Kidney epithelial cell (primary cell): ENCODE data around the gene ESYT3. TPM values are rescaled to one million over a fixed set of nuclear protein-coding genes. Genes with fewer than 3 reads are reported as not detected.

Source experiments
- DNase-seq: peaks from one replicate; pipeline ENCODE4 v3.0.0-alpha.2; 2010; ENCODE audit warnings: low read depth
- H3K27me3 ChIP-seq: 2 replicates; pipeline ENCODE4 v1.6.0; 2011; ENCODE audit warnings: low read length; ENCODE audit not compliant: control insufficient read depth, insufficient read depth
- H3K36me3 ChIP-seq: 2 replicates; pipeline ENCODE4 v1.5.1; 2011; ENCODE audit warnings: low read length; ENCODE audit not compliant: control insufficient read depth, insufficient read depth
- H3K4me3 ChIP-seq: 2 replicates; pipeline ENCODE4 v1.5.1; 2011; ENCODE audit warnings: low read depth, mild to moderate bottlenecking, control low read depth, low read length
- CTCF ChIP-seq: IDR thresholded peaks from 2 replicates; pipeline ENCODE4 v1.5.1; 2011; ENCODE audit warnings: mild to moderate bottlenecking, moderate library complexity, low read length, control low read depth, inconsistent platforms; ENCODE audit not compliant: insufficient read depth, poor library complexity, severe bottlenecking
- total RNA-seq: library from RNA; depleted of rRNA; stranded (reverse); fragments of >200 nt; gene quantifications from 2 replicates; pipeline ENCODE4 v1.2.3, GENCODE V29; 2015

Gene ESYT3
- total RNA-seq, 1 donor from 2014 or later: 1.9 TPM

- no peak for TF ChIP-seq CTCF
- DNase-seq: no peak
- Histone ChIP-seq H3K4me3 (no peak overlapping the region), H3K27me3 (no peaks in the 10 kb centered on the region), H3K36me3 (no peaks in the 10 kb centered on the region)
These were observed 40.3 kb upstream of the ESYT3 start for GRCh38 chr3:138394156-138394555.

DNA sequence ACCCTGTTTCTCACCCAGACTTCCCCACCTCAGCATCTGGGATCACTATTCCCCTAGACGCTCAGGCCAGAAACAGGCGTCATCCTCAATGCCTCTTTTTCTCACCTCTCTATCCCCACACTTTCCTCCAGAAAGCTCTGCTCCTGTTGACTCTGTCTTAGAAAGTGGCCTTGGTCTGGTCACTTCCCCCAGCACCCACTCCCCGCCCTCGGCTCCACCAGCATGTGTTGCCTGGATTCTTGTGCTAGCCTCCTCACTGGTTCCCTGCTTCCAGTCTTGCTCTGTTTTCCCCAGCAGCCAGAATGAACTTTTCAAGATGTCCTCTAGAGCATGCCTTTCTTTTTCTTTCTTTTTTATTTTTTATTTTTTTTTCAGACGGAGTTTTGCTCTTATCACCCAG, 39.7 kb upstream of the ESYT3 start:
- no peaks in the 10 kb centered on the region for H3K36me3 ChIP-seq
- no peak for TF ChIP-seq CTCF
- no peak for DNase-seq
- H3K27me3 ChIP-seq: no peaks in the 10 kb centered on the region
- no peak overlapping the region for H3K4me3 ChIP-seq

GRCh38 chr3:138395865-138396751, 38.3 kb upstream of the ESYT3 start:
- no peaks in the 10 kb centered on the region for H3K27me3 ChIP-seq
- DNase-seq: no peak
- H3K4me3 ChIP-seq: no peak overlapping the region
- H3K36me3 ChIP-seq: no peaks in the 10 kb centered on the region
- no peak for TF ChIP-seq CTCF

DNA sequence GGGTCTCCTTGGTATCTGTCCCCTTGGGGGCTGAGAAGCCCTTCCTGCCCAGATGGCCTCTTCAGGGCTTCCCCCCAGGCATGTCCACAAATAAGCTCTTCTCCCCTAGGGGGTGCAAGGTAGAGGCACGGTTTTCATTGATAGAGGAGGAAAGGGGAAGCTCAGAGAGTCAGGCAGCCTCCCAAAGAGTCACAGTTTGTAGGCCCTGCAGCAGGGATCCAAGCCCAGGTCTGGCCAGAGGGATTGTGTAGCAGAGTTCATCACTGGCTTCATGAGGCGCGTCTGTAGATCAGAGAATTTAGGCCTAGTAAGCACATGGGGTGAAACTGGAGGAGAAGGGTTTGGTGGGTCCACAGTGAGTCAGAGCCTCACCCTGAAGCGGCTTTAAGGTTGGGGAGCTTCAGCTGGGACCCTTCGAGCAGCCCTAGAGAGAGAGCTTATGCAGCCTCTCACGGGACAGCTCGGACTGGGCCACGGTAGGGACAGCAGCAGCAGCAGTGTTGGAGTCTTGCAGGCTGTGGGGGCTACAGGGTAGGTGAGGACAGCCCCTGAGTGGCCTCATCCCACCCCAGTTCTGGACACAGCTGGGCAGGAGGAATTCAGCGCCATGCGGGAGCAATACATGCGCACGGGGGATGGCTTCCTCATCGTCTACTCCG, 37.5 kb upstream of the ESYT3 start:
- H3K4me3 ChIP-seq: no peak overlapping the region
- TF ChIP-seq CTCF: no peak
- DNase-seq: no peak
- no peaks in the 10 kb centered on the region for H3K27me3 ChIP-seq
- no peaks in the 10 kb centered on the region for H3K36me3 ChIP-seq

DNA sequence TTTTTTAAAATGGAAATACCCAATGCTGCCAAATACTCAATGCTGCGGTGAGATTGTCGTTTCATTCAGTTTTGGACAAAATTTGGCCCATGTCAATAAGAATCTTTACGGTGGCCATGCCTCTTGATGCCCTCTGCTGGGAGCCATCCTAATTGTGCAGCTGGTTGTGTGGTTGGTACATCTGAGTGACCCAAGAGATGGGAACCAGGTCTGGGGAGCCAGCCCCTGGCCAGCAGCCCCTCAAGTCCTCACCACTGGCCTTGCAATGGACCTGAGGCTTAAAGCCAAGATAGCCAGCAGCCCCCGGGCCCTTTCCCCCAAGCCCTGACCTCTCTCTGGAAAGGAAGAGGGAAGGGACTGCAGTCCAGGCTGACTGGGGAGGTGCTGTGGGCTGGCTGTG, 36.4 kb upstream of the ESYT3 start:
- peak; percentile 10 for TF ChIP-seq CTCF
- Histone ChIP-seq H3K4me3 (no peak overlapping the region), H3K27me3 (no peaks in the 10 kb centered on the region), H3K36me3 (no peaks in the 10 kb centered on the region)
- DNase-seq: no peak
